HG02981 (cell line): Measurements from ENCODE around the gene OR8B8.
A peak's percentile ranks its signal among the peaks of the same experiment; 100 is the strongest.
"Not testable (repeated sequence)": the region's sequence is repeated elsewhere in the genome, so short reads cannot be mapped to it uniquely, and the experiment has no call there.

Experiments
- ATAC-seq: cut with Tn5 transposase; IDR thresholded peaks from one replicate; pipeline ENCODE4 v1.9.1; 2021; ENCODE audit warnings: mild to moderate bottlenecking, moderate library complexity; ENCODE audit not compliant: unreplicated experiment

The OR8B8 gene

GRCh38 chr11:124445646-124446150 lies at the start of gene OR8B8:
Gene OR8B8 (minus strand): TSS chr11:124445696. CDS start chr11:124441085, 4,611 bp downstream.
- ATAC-seq = no peak

GRCh38 chr11:124493016-124493655 lies 47.6 kb upstream of the OR8B8 start:
- no peak for ATAC-seq

GRCh38 chr11:124483422-124483821 lies 37.9 kb upstream of the OR8B8 start:
- no peak for ATAC-seq

- ATAC-seq = no peak
These were observed 37.1 kb upstream of the OR8B8 start for GRCh38 chr11:124482362-124483147.

- ATAC-seq = peak; percentile 64
These were observed 36.1 kb upstream of the OR8B8 start for GRCh38 chr11:124481365-124482323.

GRCh38 chr11:124479561-124479960 lies 34.1 kb upstream of the OR8B8 start:
- ATAC-seq = no peak

- no peak for ATAC-seq
These were observed 29.8 kb upstream of the OR8B8 start for GRCh38 chr11:124475265-124475664.

- no peak for ATAC-seq
These were observed 29.3 kb upstream of the OR8B8 start for GRCh38 chr11:124474779-124475178.

- no peak for ATAC-seq
These were observed 28.6 kb upstream of the OR8B8 start for GRCh38 chr11:124474079-124474478.

- ATAC-seq = no peak
These were observed 28.0 kb upstream of the OR8B8 start for GRCh38 chr11:124473476-124473875.

- no peak for ATAC-seq
These were observed 25.2 kb upstream of the OR8B8 start for GRCh38 chr11:124470561-124471227.

GRCh38 chr11:124467381-124467927 lies 22.0 kb upstream of the OR8B8 start:
- ATAC-seq = no peak

GRCh38 chr11:124465368-124465767 lies 19.9 kb upstream of the OR8B8 start:
- ATAC-seq = no peak

- ATAC-seq = no peak
These were observed 18.5 kb upstream of the OR8B8 start for GRCh38 chr11:124463990-124464389.

GRCh38 chr11:124463324-124463723 lies 17.8 kb upstream of the OR8B8 start:
- ATAC-seq = no peak

GRCh38 chr11:124460459-124460858 lies 15.0 kb upstream of the OR8B8 start:
- ATAC-seq = no peak

- ATAC-seq = not testable (repeated sequence)
These were observed 13.9 kb upstream of the OR8B8 start for GRCh38 chr11:124459379-124459778.

GRCh38 chr11:124454552-124454951 lies 9.1 kb upstream of the OR8B8 start:
- ATAC-seq = no peak

GRCh38 chr11:124446916-124447315 lies 1.4 kb upstream of the OR8B8 start:
- no peak for ATAC-seq

GRCh38 chr11:124442847-124443246 lies 2.6 kb downstream of the OR8B8 start:
- no peak for ATAC-seq
